ENCODE data around the gene TMEM45A. TPM values are rescaled to one million over a fixed set of nuclear protein-coding genes. Genes with fewer than 3 reads are reported as not detected.

Gene TMEM45A
- total RNA-seq, 1 experiment from 2014 or later: 6.6 TPM

DNA sequence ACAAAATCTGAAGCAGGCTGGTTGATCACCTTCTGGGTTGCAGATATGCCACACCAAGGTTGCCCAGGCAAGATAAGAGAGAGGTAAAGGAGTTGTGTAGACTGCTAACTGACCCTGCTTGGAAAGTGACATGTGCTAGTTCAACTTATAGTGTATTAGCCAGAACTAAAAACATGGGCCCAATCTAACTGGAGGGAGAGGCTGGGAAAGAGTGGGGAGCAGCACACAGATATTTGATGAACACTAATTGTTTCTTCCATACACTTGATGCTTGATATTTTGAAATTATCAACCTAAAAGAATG is 61.9 kb downstream of the TMEM45A start (continued):
- TF ChIP-seq, protein P1, sequence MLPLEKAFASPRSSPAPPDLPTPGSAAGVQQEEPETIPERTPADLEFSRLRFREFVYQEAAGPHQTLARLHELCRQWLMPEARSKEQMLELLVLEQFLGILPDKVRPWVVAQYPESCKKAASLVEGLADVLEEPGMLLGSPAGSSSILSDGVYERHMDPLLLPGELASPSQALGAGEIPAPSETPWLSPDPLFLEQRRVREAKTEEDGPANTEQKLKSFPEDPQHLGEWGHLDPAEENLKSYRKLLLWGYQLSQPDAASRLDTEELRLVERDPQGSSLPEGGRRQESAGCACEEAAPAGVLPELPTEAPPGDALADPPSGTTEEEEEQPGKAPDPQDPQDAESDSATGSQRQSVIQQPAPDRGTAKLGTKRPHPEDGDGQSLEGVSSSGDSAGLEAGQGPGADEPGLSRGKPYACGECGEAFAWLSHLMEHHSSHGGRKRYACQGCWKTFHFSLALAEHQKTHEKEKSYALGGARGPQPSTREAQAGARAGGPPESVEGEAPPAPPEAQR (CRISPR knock-in tag; IDR thresholded peaks at IDR 0.05): no peak

DNA sequence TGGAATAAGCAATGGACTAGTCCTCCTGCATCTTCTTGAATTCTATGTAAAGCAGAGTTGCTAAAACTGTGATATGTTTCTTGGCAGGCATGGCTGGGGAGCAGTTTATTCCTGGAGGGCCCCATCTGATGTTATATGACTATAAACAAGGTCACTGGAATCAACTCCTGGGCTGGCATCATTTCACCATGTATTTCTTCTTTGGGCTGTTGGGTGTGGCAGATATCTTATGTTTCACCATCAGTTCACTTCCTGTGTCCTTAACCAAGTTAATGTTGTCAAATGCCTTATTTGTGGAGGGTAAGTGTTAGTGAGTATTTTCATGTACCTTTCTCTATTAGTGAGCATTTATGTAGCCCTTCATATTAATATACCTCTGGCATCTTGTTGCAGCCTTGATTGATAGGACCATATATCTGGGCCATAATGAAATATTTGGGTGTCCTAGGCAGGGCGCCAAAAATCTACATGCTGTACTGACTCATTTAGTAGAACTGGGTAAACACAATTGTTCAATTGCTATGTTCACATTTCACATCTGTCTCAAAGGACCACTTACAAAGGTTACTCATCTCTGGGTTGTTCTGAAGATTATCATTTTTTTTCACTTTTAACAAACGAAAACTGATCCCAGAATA is 64.4 kb downstream of the TMEM45A start:
- POLR2A ChIA-PET: no interaction called here
- CTCF ChIA-PET: no interaction called here
- DNase-seq (ENCODE audit: low spot score): no peak

DNA sequence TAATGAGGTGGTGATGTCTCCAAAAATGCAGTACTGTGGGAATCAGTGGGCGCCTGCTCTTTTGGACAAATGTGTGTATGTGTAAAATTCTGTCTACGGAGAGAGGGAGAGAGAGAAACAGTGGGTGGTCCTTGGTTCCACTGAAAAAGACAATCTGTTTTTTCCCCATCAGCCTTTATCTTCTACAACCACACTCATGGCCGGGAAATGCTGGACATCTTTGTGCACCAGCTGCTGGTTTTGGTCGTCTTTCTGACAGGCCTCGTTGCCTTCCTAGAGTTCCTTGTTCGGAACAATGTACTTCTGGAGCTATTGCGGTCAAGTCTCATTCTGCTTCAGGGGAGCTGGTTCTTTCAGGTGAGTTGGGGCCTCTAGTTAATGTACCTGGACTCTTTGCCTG is 65.8 kb downstream of the TMEM45A start:
- Mint-ChIP-seq H3K4me1 (peaks cover 23% of the 10 kb centered on the region), H3K27ac (no peak overlapping the region), H3K36me3 (no peaks in the 10 kb centered on the region), H3K9me3 (no peaks in the 10 kb centered on the region), H3K4me3 (no peak overlapping the region), H3K27me3 (ENCODE audit: low read depth) (no peaks in the 10 kb centered on the region)
- no peak for DNase-seq (ENCODE audit: low spot score)
- TF ChIP-seq NFE2L1 (CRISPR knock-in tag; IDR thresholded peaks at IDR 0.05): no peak
- POLR2A ChIA-PET: no interaction called here
- no peak for ATAC-seq
- CTCF ChIA-PET: interaction anchor here (1.5 kb wide), 1 partner anchor 96 kb away, joined by 4 read pairs; no protein-coding TSS in a partner anchor

More for the DNA sequence above, 64.4 kb downstream of the TMEM45A start:
- ATAC-seq: no peak
- Mint-ChIP-seq H3K4me3 (no peak overlapping the region), H3K27me3 (ENCODE audit: low read depth) (no peaks in the 10 kb centered on the region), H3K4me1 (peaks cover 13% of the 10 kb centered on the region), H3K9me3 (no peaks in the 10 kb centered on the region), H3K27ac (no peak overlapping the region), H3K36me3 (no peaks in the 10 kb centered on the region)
- TF ChIP-seq, protein P2, sequence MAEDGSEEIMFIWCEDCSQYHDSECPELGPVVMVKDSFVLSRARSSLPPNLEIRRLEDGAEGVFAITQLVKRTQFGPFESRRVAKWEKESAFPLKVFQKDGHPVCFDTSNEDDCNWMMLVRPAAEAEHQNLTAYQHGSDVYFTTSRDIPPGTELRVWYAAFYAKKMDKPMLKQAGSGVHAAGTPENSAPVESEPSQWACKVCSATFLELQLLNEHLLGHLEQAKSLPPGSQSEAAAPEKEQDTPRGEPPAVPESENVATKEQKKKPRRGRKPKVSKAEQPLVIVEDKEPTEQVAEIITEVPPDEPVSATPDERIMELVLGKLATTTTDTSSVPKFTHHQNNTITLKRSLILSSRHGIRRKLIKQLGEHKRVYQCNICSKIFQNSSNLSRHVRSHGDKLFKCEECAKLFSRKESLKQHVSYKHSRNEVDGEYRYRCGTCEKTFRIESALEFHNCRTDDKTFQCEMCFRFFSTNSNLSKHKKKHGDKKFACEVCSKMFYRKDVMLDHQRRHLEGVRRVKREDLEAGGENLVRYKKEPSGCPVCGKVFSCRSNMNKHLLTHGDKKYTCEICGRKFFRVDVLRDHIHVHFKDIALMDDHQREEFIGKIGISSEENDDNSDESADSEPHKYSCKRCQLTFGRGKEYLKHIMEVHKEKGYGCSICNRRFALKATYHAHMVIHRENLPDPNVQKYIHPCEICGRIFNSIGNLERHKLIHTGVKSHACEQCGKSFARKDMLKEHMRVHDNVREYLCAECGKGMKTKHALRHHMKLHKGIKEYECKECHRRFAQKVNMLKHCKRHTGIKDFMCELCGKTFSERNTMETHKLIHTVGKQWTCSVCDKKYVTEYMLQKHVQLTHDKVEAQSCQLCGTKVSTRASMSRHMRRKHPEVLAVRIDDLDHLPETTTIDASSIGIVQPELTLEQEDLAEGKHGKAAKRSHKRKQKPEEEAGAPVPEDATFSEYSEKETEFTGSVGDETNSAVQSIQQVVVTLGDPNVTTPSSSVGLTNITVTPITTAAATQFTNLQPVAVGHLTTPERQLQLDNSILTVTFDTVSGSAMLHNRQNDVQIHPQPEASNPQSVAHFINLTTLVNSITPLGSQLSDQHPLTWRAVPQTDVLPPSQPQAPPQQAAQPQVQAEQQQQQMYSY (CRISPR knock-in tag; IDR thresholded peaks at IDR 0.05): no peak
- TF ChIP-seq OVOL2 (CRISPR knock-in tag; IDR thresholded peaks at IDR 0.05; ENCODE audit: borderline replicate concordance): no peak
- no peak for TF ChIP-seq ATF1 (CRISPR knock-in tag; IDR thresholded peaks at IDR 0.05)
- TF ChIP-seq, protein P3, sequence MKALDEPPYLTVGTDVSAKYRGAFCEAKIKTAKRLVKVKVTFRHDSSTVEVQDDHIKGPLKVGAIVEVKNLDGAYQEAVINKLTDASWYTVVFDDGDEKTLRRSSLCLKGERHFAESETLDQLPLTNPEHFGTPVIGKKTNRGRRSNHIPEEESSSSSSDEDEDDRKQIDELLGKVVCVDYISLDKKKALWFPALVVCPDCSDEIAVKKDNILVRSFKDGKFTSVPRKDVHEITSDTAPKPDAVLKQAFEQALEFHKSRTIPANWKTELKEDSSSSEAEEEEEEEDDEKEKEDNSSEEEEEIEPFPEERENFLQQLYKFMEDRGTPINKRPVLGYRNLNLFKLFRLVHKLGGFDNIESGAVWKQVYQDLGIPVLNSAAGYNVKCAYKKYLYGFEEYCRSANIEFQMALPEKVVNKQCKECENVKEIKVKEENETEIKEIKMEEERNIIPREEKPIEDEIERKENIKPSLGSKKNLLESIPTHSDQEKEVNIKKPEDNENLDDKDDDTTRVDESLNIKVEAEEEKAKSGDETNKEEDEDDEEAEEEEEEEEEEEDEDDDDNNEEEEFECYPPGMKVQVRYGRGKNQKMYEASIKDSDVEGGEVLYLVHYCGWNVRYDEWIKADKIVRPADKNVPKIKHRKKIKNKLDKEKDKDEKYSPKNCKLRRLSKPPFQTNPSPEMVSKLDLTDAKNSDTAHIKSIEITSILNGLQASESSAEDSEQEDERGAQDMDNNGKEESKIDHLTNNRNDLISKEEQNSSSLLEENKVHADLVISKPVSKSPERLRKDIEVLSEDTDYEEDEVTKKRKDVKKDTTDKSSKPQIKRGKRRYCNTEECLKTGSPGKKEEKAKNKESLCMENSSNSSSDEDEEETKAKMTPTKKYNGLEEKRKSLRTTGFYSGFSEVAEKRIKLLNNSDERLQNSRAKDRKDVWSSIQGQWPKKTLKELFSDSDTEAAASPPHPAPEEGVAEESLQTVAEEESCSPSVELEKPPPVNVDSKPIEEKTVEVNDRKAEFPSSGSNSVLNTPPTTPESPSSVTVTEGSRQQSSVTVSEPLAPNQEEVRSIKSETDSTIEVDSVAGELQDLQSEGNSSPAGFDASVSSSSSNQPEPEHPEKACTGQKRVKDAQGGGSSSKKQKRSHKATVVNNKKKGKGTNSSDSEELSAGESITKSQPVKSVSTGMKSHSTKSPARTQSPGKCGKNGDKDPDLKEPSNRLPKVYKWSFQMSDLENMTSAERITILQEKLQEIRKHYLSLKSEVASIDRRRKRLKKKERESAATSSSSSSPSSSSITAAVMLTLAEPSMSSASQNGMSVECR (CRISPR knock-in tag; IDR thresholded peaks at IDR 0.05; ENCODE audit: borderline replicate concordance): no peak
- no peak for TF ChIP-seq ZNF416 (CRISPR knock-in tag; IDR thresholded peaks at IDR 0.05)
- TF ChIP-seq, protein P4, sequence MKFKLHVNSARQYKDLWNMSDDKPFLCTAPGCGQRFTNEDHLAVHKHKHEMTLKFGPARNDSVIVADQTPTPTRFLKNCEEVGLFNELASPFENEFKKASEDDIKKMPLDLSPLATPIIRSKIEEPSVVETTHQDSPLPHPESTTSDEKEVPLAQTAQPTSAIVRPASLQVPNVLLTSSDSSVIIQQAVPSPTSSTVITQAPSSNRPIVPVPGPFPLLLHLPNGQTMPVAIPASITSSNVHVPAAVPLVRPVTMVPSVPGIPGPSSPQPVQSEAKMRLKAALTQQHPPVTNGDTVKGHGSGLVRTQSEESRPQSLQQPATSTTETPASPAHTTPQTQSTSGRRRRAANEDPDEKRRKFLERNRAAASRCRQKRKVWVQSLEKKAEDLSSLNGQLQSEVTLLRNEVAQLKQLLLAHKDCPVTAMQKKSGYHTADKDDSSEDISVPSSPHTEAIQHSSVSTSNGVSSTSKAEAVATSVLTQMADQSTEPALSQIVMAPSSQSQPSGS (CRISPR knock-in tag; IDR thresholded peaks at IDR 0.05; ENCODE audit: borderline replicate concordance, low read depth): no peak
- no peak for TF ChIP-seq CREB1 (CRISPR knock-in tag; IDR thresholded peaks at IDR 0.05)
